GM21367 (cell line): ENCODE measurements around the gene IFNA6.

Experiments
- ATAC-seq: cut with Tn5 transposase; IDR thresholded peaks from one replicate; pipeline ENCODE4 v1.9.1; 2021; ENCODE audit not compliant: unreplicated experiment

Gene IFNA6

DNA sequence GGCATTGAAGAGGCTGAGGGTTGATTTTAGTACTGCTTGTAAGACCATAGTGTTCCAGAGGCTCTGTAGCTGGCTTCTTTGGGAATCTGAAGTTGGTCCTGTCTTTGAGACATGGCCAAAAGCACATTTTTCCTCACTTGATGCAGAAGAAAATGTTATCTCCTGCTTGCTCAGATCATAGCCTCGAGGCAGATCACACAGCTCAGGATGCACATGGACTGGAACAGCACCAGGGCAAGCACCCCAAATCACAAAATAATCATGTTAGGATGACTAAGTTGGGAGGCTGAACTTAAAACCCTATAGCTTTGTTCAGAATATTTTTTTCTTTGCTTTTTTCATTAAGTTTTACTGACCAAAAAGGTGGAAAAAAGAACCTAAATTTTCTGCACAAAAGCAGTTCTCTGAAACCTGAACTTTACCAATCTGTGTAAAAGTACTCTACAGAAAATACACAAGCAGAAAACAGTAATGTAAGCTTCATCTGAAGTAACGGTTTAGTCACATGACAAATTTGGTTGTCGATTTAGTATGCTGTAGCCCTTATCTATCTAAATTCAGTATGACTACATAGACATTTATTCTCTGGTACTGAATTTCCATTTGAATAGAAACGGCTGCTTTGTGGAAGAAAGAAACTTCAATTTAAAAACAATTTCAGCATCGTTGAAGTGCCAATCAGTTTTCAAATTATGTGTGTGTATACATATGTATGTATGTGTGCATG lies 18.8 kb downstream of the IFNA6 start:
- ATAC-seq, result no peak

DNA sequence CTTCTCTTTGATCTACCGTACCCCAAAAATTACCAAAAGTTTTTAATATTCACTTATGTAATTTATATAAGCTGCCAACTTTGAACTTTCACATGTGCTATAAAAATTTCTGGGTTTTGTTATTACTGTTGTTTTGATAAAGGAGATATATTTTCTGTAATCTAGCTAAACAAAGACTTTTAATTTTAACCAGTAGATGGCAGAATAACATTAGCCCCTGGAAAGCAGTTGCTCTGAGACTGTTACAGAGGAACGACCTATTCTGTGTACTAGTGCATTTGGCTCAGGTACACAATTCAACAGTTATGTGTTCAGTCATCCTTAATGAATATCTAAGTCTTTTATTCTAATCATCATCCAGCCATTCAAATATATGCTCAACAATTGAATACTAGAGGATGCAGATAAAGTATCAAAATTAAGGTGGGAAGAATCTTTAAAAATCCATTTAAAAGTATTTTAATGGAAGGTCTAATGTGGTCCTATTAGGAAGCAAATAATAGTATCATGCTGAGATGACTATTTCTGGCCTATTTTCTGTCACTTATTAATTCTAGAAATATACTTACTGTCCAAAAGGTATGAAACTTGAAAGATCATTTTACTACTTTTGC lies 24.1 kb downstream of the IFNA6 start:
- peak; percentile 76 for ATAC-seq

DNA sequence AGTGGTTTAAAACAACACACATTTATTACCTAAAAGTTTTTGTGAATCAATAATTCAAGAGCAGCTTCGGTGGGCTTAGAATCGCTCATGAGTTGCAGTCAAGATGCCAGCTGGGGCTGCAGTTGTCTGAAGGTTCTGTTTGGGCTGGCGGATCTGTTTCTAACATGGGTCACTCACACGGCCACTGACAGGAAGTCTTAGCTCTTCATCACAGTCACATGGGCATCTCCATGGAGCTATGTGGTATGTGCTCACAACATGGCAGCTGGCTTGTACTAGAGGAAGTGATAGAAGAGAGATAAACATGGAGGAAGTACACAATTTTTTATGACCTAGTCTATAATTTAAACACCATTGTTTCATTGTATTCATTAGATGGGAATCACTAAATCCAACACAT lies 26.6 kb downstream of the IFNA6 start:
- ATAC-seq, result no peak

DNA sequence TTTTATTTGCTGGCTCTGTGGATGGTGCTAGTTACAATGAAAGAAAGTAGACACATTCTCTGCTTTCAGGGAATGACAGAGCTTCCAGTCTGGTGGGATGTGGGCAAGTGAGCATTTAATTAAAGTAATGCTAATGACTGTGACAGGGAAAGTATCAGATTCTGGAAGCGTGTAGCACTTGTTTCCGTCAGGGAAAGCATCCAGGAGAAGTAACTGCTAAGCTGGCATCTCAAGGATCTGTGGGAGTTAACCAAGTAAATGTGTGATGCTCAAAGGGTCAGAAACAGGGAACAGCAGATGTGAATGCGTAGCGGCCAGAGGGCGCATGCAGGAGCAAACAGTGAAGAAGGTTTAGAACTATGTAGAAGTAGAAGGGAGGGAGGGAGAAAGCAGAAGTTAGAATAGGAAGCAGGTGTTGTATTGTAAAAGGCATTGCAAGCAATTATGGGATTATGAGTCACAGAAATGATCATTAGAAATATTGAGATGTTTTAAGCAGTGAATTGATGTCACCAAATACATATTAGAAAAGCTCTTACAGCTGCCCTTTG lies 27.7 kb downstream of the IFNA6 start:
- no peak for ATAC-seq

DNA sequence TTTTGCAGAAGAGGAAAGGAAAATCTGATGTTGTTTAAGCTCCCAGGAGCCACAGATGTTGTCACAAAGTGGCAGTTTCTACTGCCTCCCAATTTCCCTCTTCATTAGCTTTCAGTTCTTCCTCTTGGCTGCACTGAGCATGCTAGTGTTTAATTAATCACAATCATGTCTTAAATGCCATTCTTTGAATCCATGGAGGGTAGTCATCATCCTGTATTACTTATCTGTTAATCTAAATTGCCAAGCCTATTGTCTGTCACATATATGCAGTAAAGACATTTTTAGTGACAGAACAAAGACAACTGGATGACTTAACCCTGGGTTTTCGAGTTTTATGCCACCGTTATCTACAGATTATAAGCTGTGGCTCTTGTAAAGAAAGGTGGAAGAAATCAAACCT lies 30.2 kb downstream of the IFNA6 start:
- ATAC-seq, result no peak

DNA sequence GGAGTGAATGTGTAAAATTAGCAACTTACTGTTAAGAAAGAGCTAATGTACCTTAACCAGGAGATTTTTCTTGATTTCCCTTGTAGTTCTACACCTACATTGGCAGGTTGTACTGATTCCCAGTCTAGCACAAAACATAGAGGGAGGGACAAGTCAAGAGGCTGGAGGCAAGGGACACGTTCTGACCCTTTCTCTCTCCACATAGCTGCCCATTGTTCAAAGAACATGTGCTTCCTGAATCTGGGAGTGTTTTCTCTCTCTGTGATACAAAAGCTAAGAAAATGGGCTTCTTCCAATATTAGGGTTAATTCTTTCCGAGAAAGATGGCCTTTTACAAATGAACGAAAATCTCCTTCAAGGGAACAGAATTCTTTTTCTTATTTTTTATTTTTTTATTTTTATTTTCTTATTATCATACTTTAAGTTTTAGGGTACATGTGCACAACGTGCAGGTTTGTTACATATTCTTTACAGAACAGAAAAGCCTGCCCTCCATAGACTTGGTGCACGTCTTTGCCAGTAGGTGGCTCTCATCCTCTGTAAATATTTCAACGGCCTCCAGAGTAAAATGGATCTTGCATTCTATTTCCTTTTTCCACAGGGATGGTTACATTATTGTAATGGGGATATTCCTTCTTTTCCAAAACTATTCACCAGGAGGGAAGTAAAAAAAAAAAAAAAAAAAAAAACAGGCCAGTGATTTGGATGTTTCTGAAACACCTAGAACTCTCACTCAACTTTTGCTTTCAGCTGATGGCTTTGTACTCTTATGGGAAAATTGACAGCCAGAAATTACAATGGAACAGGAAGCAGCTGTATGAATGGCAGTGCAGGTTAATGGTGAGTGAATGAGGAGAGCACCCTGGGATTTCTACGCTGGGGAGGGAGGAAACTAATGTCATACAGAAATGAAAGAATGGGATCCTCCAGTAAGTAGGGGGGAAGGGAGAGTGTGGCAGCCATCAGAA lies 32.4 kb downstream of the IFNA6 start:
- peak; percentile 85 for ATAC-seq

DNA sequence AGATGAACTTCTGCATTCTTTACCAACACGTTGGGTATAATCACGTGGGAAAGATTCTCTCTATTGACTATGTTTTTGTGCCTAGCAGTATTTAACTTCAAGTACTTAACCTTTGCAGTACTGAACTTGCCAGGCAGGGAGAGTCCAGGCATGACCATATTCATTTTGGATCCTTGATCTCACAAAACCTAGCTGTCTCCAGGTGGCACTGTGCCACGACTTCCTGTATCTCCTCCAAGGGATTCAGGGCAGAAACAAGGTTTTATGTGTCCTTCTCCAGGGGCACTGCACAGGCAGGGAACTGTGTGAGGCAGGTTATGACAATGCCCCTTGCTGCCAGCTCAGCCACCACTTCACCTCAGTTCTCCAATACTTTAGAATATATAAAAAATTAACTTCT lies 33.8 kb downstream of the IFNA6 start:
- ATAC-seq, result no peak

DNA sequence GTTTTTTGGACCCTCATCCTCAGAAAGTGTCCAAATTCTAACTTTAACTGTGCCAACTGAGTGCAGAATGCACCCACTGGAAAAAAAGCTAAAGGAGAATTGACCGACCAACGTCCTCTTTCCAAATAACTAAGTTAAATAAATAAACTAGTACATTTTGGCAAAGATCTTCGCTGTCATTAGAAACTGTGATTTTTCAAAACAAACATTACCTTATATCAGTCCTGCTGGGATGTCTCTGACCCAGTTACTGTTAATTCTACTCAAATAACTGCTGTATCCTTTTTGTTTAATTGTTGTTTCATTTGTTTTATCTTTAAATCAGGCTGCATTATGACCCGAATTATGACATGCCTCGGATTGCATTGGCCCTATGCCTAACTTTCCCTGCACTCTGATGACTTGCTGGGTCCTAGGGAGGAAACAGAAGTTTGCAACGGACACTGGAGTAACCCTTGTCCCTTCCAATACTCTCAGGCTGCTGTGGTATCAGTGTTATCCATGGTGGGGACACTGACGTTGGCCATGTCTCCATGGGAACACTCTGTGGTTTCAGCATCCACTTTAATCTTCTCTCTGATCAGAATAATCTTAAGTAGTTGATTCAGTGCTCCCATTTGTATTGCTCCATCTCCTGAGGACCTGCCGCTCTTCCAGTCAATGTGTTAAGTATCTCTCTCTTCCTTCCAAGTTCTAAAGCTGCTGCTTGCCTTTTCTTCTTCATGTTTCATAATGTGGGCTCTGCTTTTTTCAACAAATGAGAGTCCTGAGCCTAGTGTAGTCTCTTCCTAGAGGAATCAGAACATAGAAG lies 34.5 kb downstream of the IFNA6 start:
- ATAC-seq, result no peak

DNA sequence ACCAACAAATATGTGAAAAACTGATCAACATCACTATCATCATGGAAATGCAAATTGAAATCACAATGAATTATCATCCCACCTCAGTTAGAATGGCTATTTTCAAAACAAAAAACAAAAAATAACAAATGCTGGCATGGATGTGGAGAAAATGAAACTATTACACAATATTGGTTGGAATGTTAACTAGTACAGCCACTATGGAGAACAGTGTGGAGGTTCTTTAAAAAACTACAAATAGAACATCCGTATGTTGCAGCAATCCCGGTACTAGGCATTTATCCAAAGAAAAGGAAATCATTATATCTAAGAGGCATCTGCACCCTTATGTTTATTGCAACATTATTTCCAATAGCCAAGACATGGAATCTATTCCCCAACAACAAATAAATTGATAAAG lies 36.5 kb downstream of the IFNA6 start:
- ATAC-seq, result no peak

DNA sequence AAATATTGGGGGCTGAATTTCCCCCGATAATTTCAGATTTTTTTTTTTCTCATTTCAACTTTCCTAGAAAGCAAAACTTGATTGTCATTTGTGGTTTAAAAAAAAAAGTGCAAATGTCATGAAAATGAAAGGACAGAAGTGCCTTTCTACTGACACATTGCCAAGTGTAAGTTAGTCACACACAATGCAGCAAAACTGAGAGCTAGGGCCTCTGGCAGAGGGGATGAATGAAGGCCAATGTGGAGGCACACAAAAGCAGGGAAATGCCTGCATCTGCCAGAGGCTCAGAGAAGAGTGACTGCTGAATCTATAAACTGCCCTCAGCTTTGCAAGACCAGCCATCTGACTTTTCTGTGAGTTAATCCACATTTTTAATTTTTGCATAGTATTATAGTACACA lies 38.8 kb downstream of the IFNA6 start:
- no peak for ATAC-seq

DNA sequence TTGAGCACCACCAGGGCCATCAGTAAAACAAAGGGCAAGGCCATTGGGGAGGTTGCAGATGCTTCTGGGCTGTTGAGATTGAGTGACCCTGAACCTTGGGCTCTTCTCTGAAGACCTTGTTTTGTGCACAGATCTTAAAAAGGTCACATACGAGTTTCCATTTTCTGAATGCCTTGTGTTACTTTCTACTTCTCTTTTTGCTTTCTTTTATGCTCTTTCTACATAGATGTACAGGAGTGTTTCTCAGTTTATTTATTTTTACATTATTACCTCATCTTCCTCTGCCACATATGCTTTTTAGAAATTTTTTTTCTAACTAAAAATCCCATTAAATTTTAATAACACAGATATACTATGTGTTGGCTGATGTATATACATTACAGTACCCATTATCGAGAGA lies 45.5 kb downstream of the IFNA6 start, which contains the start of gene IFNA5:
IFNA5 (minus strand) TSS at position 101 of the 400 bp plus-strand sequence; CDS start at position 44, 57 bp downstream.
- ATAC-seq, result no peak
